Stimulated activated CD8-positive, alpha-beta memory T cell treated with anti-CD3 and anti-CD28 coated beads, Interleukin-2, amount 100 ng/mL, for 1 hour (primary cell): Measurements from ENCODE around the gene SLC16A2.
"Not testable (repeated sequence)": the region's sequence is repeated elsewhere in the genome, so short reads cannot be mapped to it uniquely, and the experiment has no call there.

Experiments
- DNase-seq, 2 donors: peaks; one replicate each; pipeline ENCODE4 v3.0.0-alpha.2; 2020; ENCODE audit warnings: low read depth in 2 of 2

Gene SLC16A2

GRCh38 chrX:74446876-74447275 lies 25.6 kb downstream of the SLC16A2 start:
- no peak for DNase-seq

GRCh38 chrX:74448669-74449068 lies 27.4 kb downstream of the SLC16A2 start:
- DNase-seq = no peak

GRCh38 chrX:74449322-74449936 lies 28.1 kb downstream of the SLC16A2 start:
- DNase-seq = no peak

GRCh38 chrX:74449937-74450330 lies 28.6 kb downstream of the SLC16A2 start:
- no peak for DNase-seq

GRCh38 chrX:74450803-74451449 lies 29.6 kb downstream of the SLC16A2 start:
- DNase-seq = no peak

GRCh38 chrX:74451450-74452198 lies 30.3 kb downstream of the SLC16A2 start:
- DNase-seq = no peak

- no peak for DNase-seq
Measured at GRCh38 chrX:74452199-74452481, 30.8 kb downstream of the SLC16A2 start.

- no peak for DNase-seq
Measured at GRCh38 chrX:74453178-74453577, 31.9 kb downstream of the SLC16A2 start.

GRCh38 chrX:74454233-74454632 lies 32.9 kb downstream of the SLC16A2 start:
- DNase-seq = not testable (repeated sequence)

- no peak for DNase-seq
Measured at GRCh38 chrX:74458736-74459135, 37.4 kb downstream of the SLC16A2 start.

GRCh38 chrX:74461384-74461783 lies 40.1 kb downstream of the SLC16A2 start:
- DNase-seq = no peak

GRCh38 chrX:74464722-74465121 lies 43.4 kb downstream of the SLC16A2 start:
- DNase-seq = no peak

GRCh38 chrX:74465424-74465823 lies 44.1 kb downstream of the SLC16A2 start:
- DNase-seq = no peak

GRCh38 chrX:74467656-74468055 lies 46.4 kb downstream of the SLC16A2 start:
- DNase-seq = no peak

- DNase-seq = not testable (repeated sequence)
Measured at GRCh38 chrX:74473116-74473515, 51.8 kb downstream of the SLC16A2 start.

GRCh38 chrX:74490247-74490646 lies 69.0 kb downstream of the SLC16A2 start:
- no peak for DNase-seq

- no peak for DNase-seq
Measured at GRCh38 chrX:74492720-74493201, 71.5 kb downstream of the SLC16A2 start.

GRCh38 chrX:74493806-74494205 lies 72.5 kb downstream of the SLC16A2 start:
- no peak for DNase-seq

- DNase-seq = no peak
Measured at GRCh38 chrX:74498924-74499323, 77.6 kb downstream of the SLC16A2 start.

GRCh38 chrX:74500067-74500466 lies 78.8 kb downstream of the SLC16A2 start:
- DNase-seq = no peak

GRCh38 chrX:74500555-74500954 lies 79.3 kb downstream of the SLC16A2 start:
- DNase-seq = no peak

GRCh38 chrX:74505437-74505836 lies 84.1 kb downstream of the SLC16A2 start:
- DNase-seq = no peak
